HL-60 (cell line): ENCODE results near the gene LDB3.

Experiments
- GABPA ChIP-seq: IDR thresholded peaks from 2 replicates; pipeline ENCODE4 v1.6.1; 2012; ENCODE audit warnings: low read depth
- POLR2AphosphoS5 ChIP-seq: IDR thresholded peaks from 2 replicates; pipeline ENCODE4 v1.6.1; 2012; ENCODE audit warnings: low read depth
- REST ChIP-seq: IDR thresholded peaks from 2 replicates; pipeline ENCODE4 v1.6.1; 2012; ENCODE audit warnings: low read depth; ENCODE audit not compliant: insufficient replicate concordance
- SPI1 ChIP-seq: IDR thresholded peaks from 2 replicates; pipeline ENCODE4 v1.6.1; 2012; ENCODE audit warnings: low read depth, mild to moderate bottlenecking, borderline replicate concordance
- TF ChIP-seq, protein P1 (sequence below): IDR thresholded peaks from one replicate; pipeline ENCODE4 v1.5.1; 2011; ENCODE audit warnings: low read length, control low read depth, inconsistent platforms; ENCODE audit not compliant: insufficient read depth

DNA sequence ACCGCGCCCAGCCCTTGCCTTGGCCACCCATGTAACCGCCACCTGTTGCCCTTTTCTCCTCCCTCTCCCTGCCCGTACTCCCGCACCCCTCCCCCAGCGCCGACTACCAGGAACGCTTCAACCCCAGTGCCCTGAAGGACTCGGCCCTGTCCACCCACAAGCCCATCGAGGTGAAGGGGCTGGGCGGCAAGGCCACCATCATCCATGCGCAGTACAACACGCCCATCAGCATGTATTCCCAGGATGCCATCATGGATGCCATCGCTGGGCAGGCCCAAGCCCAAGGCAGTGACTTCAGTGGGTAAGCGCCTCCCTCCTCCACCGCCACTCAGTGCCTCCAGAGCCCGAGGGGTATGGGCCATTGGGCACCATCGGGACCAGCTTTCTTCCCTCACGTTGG is 18.7 kb downstream of the LDB3 start:
- TF ChIP-seq, protein P1, sequence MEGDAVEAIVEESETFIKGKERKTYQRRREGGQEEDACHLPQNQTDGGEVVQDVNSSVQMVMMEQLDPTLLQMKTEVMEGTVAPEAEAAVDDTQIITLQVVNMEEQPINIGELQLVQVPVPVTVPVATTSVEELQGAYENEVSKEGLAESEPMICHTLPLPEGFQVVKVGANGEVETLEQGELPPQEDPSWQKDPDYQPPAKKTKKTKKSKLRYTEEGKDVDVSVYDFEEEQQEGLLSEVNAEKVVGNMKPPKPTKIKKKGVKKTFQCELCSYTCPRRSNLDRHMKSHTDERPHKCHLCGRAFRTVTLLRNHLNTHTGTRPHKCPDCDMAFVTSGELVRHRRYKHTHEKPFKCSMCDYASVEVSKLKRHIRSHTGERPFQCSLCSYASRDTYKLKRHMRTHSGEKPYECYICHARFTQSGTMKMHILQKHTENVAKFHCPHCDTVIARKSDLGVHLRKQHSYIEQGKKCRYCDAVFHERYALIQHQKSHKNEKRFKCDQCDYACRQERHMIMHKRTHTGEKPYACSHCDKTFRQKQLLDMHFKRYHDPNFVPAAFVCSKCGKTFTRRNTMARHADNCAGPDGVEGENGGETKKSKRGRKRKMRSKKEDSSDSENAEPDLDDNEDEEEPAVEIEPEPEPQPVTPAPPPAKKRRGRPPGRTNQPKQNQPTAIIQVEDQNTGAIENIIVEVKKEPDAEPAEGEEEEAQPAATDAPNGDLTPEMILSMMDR = no peak
- TF ChIP-seq POLR2AphosphoS5 (no peak), REST (no peak), GABPA (no peak), SPI1 (no peak)
